HepG2 (cell line): ENCODE measurements around the gene CEP131. TPM values are rescaled to one million over a fixed set of nuclear protein-coding genes. Genes with fewer than 3 reads are reported as not detected.

Experiments used
- ATAC-seq: fragments of 200-7000 bp; cut with Tn5 transposase; 3 replicates; pipeline ENCODE4 v1.9.1; 2020; ENCODE audit warnings: mild to moderate bottlenecking, moderate library complexity
- BruUV-seq: library from RNA; stranded (reverse); fragments of 400-500 nt; replicated peaks from 2 replicates; lab custom pipeline; 2021; lab: Mats Ljungman, UMichigan
- CTCF ChIA-PET: fragments of 300-600 bp; formaldehyde crosslinking; extraction: SDS; loops from one replicate; lab custom pipeline; 2021; ENCODE audit warnings: low total read pairs, inconsistent platforms, low intra/inter-chr PET ratio; lab: Yijun Ruan, JAX
- POLR2A ChIA-PET: fragments of 350-600 bp; sonication (Branson Sonifier 250); formaldehyde crosslinking; loops from one replicate; lab custom pipeline; 2020; ENCODE audit warnings: antibody characterized with exemption, inconsistent platforms; lab: Yijun Ruan, JAX
- DNase-seq: peaks from one replicate; pipeline ENCODE4 v3.0.0-alpha.2; 2015; ENCODE audit warnings: low spot score
- FAIRE-seq: peaks from 3 replicates; lab custom pipeline; 2011; peaks lifted over from hg19 to GRCh38; lab: Jason Lieb, UNC
- H2AFZ ChIP-seq: one replicate; pipeline ENCODE4 v1.6.1; 2011; ENCODE audit warnings: low read length, inconsistent platforms
- H3K27ac ChIP-seq: fragments of 300-600 bp; 3 replicates; pipeline ENCODE4 v1.8.0; 2011; ENCODE audit warnings: mixed run types, mild to moderate bottlenecking, mixed read lengths, low read length, inconsistent platforms; ENCODE audit not compliant: insufficient read depth; ENCODE audit errors: extremely low read length
- H3K27me3 ChIP-seq, 2 experiments: fragments of 200-600 bp in 1 of 2; 2 replicates in 1 of 2; 3 replicates in 1 of 2; pipeline versions ENCODE4 v1.6.0 to v1.8.0; 2011; ENCODE audit warnings: low read length in 2 of 2, mild to moderate bottlenecking in 2 of 2, moderate library complexity in 2 of 2, inconsistent platforms in 1 of 2; ENCODE audit not compliant: insufficient read depth in 2 of 2, control insufficient read depth in 1 of 2
- H3K36me3 ChIP-seq, 2 experiments: fragments of 200-600 bp in 1 of 2; replicated peaks in 1 of 2; 2 replicates in 1 of 2; 3 replicates in 1 of 2; pipeline versions ENCODE4 v1.5.1 to v1.8.0; 2011; ENCODE audit warnings: low read length in 2 of 2, inconsistent platforms in 1 of 2; ENCODE audit not compliant: insufficient read depth in 2 of 2, control insufficient read depth in 1 of 2
- H3K4me1 ChIP-seq: 2 replicates; pipeline ENCODE4 v1.5.1; 2012; ENCODE audit warnings: low read length, inconsistent platforms; ENCODE audit not compliant: insufficient read depth
- H3K4me2 ChIP-seq: 2 replicates; pipeline ENCODE4 v1.6.0; 2011; ENCODE audit warnings: low read depth, low read length, inconsistent platforms
- H3K4me3 ChIP-seq, 3 experiments: fragments of 200-600 bp in 1 of 3; sonication (generic), shearing (Covaris generic) in 1 of 3; replicated peaks in 1 of 3; 2 replicates each; pipeline ENCODE4 v1.5.1; 2011 to 2016; ENCODE audit warnings: low read length in 3 of 3, inconsistent platforms in 2 of 3, low read depth in 2 of 3, mild to moderate bottlenecking in 2 of 3, control low read depth in 1 of 3, mixed read lengths in 1 of 3; ENCODE audit not compliant: insufficient read depth in 1 of 3
- H3K79me2 ChIP-seq: one replicate; pipeline ENCODE4 v1.6.1; 2011; ENCODE audit warnings: low read length, inconsistent platforms; ENCODE audit not compliant: insufficient read depth
- H3K9ac ChIP-seq: 2 replicates; pipeline ENCODE4 v1.6.0; 2011; ENCODE audit warnings: mild to moderate bottlenecking, low read depth, low read length, inconsistent platforms; ENCODE audit not compliant: insufficient read depth
- H3K9me3 ChIP-seq: 2 replicates; pipeline ENCODE4 v1.5.1; 2012; ENCODE audit warnings: mild to moderate bottlenecking, low read length
- H4K20me1 ChIP-seq: 2 replicates; pipeline ENCODE4 v1.6.0; 2011; ENCODE audit warnings: inconsistent platforms, mild to moderate bottlenecking, low read length, moderate library complexity; ENCODE audit not compliant: insufficient read depth
- ATRX ChIP-seq: sonication (generic); formaldehyde crosslinking; IDR thresholded peaks from 2 replicates; pipeline ENCODE4 v1.4.0; 2020; ENCODE audit warnings: missing genetic modification reagents, borderline replicate concordance
- CCAR2 ChIP-seq: fragments of 200-400 bp; formaldehyde crosslinking; optimal IDR thresholded peaks from 2 replicates; pipeline ENCODE3; 2018; ENCODE audit warnings: low read depth, mild to moderate bottlenecking, low read length, moderate library complexity
- HMGA1 ChIP-seq: sonication (generic); formaldehyde crosslinking; conservative IDR thresholded peaks from 2 replicates; pipeline ENCODE4 v1.4.0; 2020; ENCODE audit warnings: missing genetic modification reagents
- HNRNPLL ChIP-seq: fragments of 200-400 bp; formaldehyde crosslinking; IDR thresholded peaks from 2 replicates; pipeline ENCODE4 v1.6.1; 2017; ENCODE audit warnings: mild to moderate bottlenecking, low read depth, low read length; ENCODE audit not compliant: poor library complexity, severe bottlenecking
- HOXA5 ChIP-seq: sonication (generic); formaldehyde crosslinking; IDR thresholded peaks from 2 replicates; pipeline ENCODE4 v1.4.0; 2020; ENCODE audit warnings: missing genetic modification reagents
- KLF12 ChIP-seq: sonication (generic); formaldehyde crosslinking; IDR thresholded peaks from 2 replicates; pipeline ENCODE4 v1.4.0; 2020; ENCODE audit warnings: missing genetic modification reagents, borderline replicate concordance
- MNT ChIP-seq: fragments of 450-650 bp; IDR thresholded peaks from 2 replicates; pipeline ENCODE4 v1.6.1; 2016
- PLRG1 ChIP-seq: fragments of 450-650 bp; conservative IDR thresholded peaks from 2 replicates; pipeline ENCODE4 v1.6.1; 2016
- ZC3H4 ChIP-seq: sonication (generic); formaldehyde crosslinking; IDR thresholded peaks from 2 replicates; pipeline ENCODE4 v1.4.0; 2020; ENCODE audit warnings: missing genetic modification reagents, borderline replicate concordance
- ZFP1 ChIP-seq: IDR thresholded peaks from 2 replicates; pipeline ENCODE4 v1.6.1; 2016
- ZNF331 ChIP-seq: sonication (generic); formaldehyde crosslinking; IDR thresholded peaks from 2 replicates; pipeline ENCODE4 v1.4.0; 2020; ENCODE audit warnings: missing genetic modification reagents
- ZNF33A ChIP-seq: sonication (generic); formaldehyde crosslinking; IDR thresholded peaks from 2 replicates; pipeline ENCODE4 v1.5.1; 2020; ENCODE audit warnings: missing genetic modification reagents, mild to moderate bottlenecking, moderate library complexity, borderline replicate concordance
- ZNF772 ChIP-seq: sonication (generic); formaldehyde crosslinking; IDR thresholded peaks from 2 replicates; pipeline ENCODE4 v1.5.0; 2020; ENCODE audit warnings: mild to moderate bottlenecking, missing genetic modification reagents
- WGBS: methylation state at CpG from one replicate; pipeline ENCODE4 v1.1.6; 2017; ENCODE audit warnings: low lambda C conversion rate; 5-methylcytosine and 5-hydroxymethylcytosine counted together
- in situ Hi-C: cut with HindIII; loops from 2 replicates; pipeline ENCODE4 v1.10.0; 2017; ENCODE audit warnings: low pct_unique_long_range_greater_than_20kb; ENCODE audit not compliant: extremely low pct_ligation_motif_present
- intact Hi-C: fragments of 100-400 bp; cut with micrococcal nuclease; formaldehyde crosslinking; loops from one replicate; pipeline ENCODE4 v1.10.0; 2022; ENCODE audit not compliant: unreplicated experiment
- polyA plus RNA-seq, 8 experiments: library from polyadenylated mRNA; depleted of rRNA in 3 of 8; stranded (reverse) in 7 of 8; unstranded in 1 of 8; fragments of >200 nt; fragmentation: Illumina TruSeq in 4 of 8; extraction: Trizol in 4 of 8; gene quantifications; 2 replicates each; pipeline versions ENCODE4 v1.2.1 to v1.2.3, GENCODE V29; 2011 to 2016; ENCODE audit warnings: low read depth in 4 of 8, missing spikeins in 1 of 8, mixed read lengths in 1 of 8; ENCODE audit not compliant: insufficient read depth in 1 of 8
- total RNA-seq, 5 experiments: library from RNA; depleted of rRNA; stranded (reverse); fragments of >200 nt; fragmentation: Illumina TruSeq; extraction: Trizol; gene quantifications; 2 replicates each; pipeline ENCODE4 v1.2.3, GENCODE V29; 2016; ENCODE audit warnings: low read depth in 1 of 5
- TF ChIP-seq, protein P1 (sequence below): sonication (generic); formaldehyde crosslinking; IDR thresholded peaks from 2 replicates; pipeline ENCODE4 v1.9.0; 2021; ENCODE audit warnings: mild to moderate bottlenecking, missing genetic modification reagents
- TF ChIP-seq, protein P2 (sequence below): sonication (generic); formaldehyde crosslinking; IDR thresholded peaks from 2 replicates; pipeline ENCODE4 v1.8.0; 2022; ENCODE audit warnings: mild to moderate bottlenecking, missing genetic modification reagents, moderate library complexity

Gene CEP131
- total and polyA plus RNA-seq, 2 of the 13 experiments (the other 11 are each of a cell fraction or from before 2014, with no cell fraction given), result 5.0 to 16.8 TPM

DNA sequence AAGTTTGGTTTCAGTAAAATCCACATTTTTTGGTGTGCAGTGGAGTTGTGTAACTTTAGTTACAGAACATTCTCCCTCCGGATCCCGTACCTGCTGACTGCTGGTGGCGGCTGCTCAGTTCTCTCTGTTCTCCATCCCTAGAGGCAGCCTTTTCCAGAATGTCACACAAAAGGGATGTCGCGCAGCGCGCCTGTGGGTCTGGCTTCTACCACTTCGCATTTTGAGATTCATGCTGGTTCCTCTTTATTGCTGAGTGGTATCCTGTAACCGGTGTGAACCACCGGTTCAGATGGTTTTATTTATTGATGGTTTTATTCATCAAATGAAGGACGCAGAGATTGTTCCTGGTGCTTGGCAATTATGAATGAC is 981 bp upstream of the CEP131 start:
- Histone ChIP-seq H3K27me3 (no peaks in the 10 kb centered on the region), H3K27ac (peak overlapping the region; percentile 56), H3K4me1 (peaks cover 32% of the 10 kb centered on the region), H4K20me1 (no peaks in the 10 kb centered on the region; the same call in 1 of the 2 replicates), H3K9me3 (no peaks in the 10 kb centered on the region), H2AFZ (no peak overlapping the region), H3K4me2 (peak overlapping the region; percentile 87), H3K79me2 (peaks cover 12% of the 10 kb centered on the region), H3K9ac (peak overlapping the region; percentile 76), H3K4me3 (peak overlapping the region; percentile 44 to 71 (median 47); a peak in 4 of 6 replicates), H3K36me3 (peaks cover 5 to 6% of the 10 kb centered on the region in 2 experiments; a peak in 4 of 5 replicates)
- intact Hi-C loops, result loop anchor here (1.0 to 5.0 kb wide), 2 partner anchors 16 to 81 kb away; partner anchors contain the start of genes NDUFAF8 and TEPSIN
- ATAC-seq (no peak), DNase-seq (no peak), FAIRE-seq (no peak)
- TSS peak; percentile 58 for BruUV-seq
- POLR2A ChIA-PET, result no interaction called here
- 76% methylated on average over 11 of the region's 11 CpGs for WGBS
- in situ Hi-C loops, result no loop called here
- CTCF ChIA-PET, result no interaction called here
- no peak for TF ChIP-seq HOXA5 (CRISPR knock-in tag)
- TF ChIP-seq ZNF772 (CRISPR knock-in tag), result no peak
- TF ChIP-seq, protein P1, sequence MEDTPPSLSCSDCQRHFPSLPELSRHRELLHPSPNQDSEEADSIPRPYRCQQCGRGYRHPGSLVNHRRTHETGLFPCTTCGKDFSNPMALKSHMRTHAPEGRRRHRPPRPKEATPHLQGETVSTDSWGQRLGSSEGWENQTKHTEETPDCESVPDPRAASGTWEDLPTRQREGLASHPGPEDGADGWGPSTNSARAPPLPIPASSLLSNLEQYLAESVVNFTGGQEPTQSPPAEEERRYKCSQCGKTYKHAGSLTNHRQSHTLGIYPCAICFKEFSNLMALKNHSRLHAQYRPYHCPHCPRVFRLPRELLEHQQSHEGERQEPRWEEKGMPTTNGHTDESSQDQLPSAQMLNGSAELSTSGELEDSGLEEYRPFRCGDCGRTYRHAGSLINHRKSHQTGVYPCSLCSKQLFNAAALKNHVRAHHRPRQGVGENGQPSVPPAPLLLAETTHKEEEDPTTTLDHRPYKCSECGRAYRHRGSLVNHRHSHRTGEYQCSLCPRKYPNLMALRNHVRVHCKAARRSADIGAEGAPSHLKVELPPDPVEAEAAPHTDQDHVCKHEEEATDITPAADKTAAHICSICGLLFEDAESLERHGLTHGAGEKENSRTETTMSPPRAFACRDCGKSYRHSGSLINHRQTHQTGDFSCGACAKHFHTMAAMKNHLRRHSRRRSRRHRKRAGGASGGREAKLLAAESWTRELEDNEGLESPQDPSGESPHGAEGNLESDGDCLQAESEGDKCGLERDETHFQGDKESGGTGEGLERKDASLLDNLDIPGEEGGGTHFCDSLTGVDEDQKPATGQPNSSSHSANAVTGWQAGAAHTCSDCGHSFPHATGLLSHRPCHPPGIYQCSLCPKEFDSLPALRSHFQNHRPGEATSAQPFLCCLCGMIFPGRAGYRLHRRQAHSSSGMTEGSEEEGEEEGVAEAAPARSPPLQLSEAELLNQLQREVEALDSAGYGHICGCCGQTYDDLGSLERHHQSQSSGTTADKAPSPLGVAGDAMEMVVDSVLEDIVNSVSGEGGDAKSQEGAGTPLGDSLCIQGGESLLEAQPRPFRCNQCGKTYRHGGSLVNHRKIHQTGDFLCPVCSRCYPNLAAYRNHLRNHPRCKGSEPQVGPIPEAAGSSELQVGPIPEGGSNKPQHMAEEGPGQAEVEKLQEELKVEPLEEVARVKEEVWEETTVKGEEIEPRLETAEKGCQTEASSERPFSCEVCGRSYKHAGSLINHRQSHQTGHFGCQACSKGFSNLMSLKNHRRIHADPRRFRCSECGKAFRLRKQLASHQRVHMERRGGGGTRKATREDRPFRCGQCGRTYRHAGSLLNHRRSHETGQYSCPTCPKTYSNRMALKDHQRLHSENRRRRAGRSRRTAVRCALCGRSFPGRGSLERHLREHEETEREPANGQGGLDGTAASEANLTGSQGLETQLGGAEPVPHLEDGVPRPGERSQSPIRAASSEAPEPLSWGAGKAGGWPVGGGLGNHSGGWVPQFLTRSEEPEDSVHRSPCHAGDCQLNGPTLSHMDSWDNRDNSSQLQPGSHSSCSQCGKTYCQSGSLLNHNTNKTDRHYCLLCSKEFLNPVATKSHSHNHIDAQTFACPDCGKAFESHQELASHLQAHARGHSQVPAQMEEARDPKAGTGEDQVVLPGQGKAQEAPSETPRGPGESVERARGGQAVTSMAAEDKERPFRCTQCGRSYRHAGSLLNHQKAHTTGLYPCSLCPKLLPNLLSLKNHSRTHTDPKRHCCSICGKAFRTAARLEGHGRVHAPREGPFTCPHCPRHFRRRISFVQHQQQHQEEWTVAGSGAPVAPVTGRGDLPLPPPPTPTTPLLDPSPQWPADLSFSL (CRISPR knock-in tag), result 0 out of 2 replicates have a peak, but pooled peaks have one; percentile 8
- TF ChIP-seq ZNF331 (CRISPR knock-in tag), result peak; percentile 7; the same call in 1 of the 2 replicates
- TF ChIP-seq KLF12 (CRISPR knock-in tag), result no peak
- no peak for TF ChIP-seq MNT
- no peak for TF ChIP-seq CCAR2
- TF ChIP-seq ZNF33A (CRISPR knock-in tag), result no peak
- TF ChIP-seq ATRX (CRISPR knock-in tag), result no peak
- no peak for TF ChIP-seq HMGA1 (CRISPR knock-in tag)
- TF ChIP-seq ZC3H4 (CRISPR knock-in tag), result 0 out of 2 replicates have a peak, but pooled peaks have one; percentile 27
- TF ChIP-seq HNRNPLL, result no peak
- no peak for TF ChIP-seq PLRG1
- TF ChIP-seq ZFP1 (CRISPR knock-in tag), result 0 out of 2 replicates have a peak, but pooled peaks have one; percentile 5
- TF ChIP-seq, protein P2, sequence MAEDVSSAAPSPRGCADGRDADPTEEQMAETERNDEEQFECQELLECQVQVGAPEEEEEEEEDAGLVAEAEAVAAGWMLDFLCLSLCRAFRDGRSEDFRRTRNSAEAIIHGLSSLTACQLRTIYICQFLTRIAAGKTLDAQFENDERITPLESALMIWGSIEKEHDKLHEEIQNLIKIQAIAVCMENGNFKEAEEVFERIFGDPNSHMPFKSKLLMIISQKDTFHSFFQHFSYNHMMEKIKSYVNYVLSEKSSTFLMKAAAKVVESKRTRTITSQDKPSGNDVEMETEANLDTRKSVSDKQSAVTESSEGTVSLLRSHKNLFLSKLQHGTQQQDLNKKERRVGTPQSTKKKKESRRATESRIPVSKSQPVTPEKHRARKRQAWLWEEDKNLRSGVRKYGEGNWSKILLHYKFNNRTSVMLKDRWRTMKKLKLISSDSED, result 0 out of 2 replicates have a peak, but pooled peaks have one; percentile 15
